A549 (cell line): Measurements from ENCODE around the gene MMP11. TPM values are rescaled to one million over a fixed set of nuclear protein-coding genes. Genes with fewer than 3 reads are reported as not detected.
A peak's percentile ranks its signal among the peaks of the same experiment; 100 is the strongest.

Experiments used
- ATAC-seq, 2 experiments: fragments of 200-7000 bp in 1 of 2; fragments of >200 bp in 1 of 2; cut with Nextera tagmentation in 1 of 2; cut with Tn5 transposase in 1 of 2; 3 replicates each; pipeline versions ENCODE4 v1.8.0 to v1.9.1; 2018 to 2020; ENCODE audit warnings: mild to moderate bottlenecking in 1 of 2, moderate library complexity in 1 of 2
- CTCF ChIA-PET: fragments of 300-600 bp; sonication (Branson Sonifier 250); formaldehyde crosslinking; extraction: SDS; loops from one replicate; lab custom pipeline; 2021; ENCODE audit warnings: antibody characterized with exemption, inconsistent platforms; lab: Yijun Ruan, JAX
- POLR2A ChIA-PET: fragments of 350-600 bp; formaldehyde crosslinking; extraction: SDS; loops from one replicate; lab custom pipeline; 2021; ENCODE audit warnings: antibody characterized with exemption, inconsistent platforms; lab: Yijun Ruan, JAX
- DNase-seq, 2 experiments: peaks; one replicate each; pipeline versions ENCODE4 v3.0.0 to v3.0.0-alpha.2; 2011 to 2016; ENCODE audit warnings: low read depth in 1 of 2, low spot score in 1 of 2
- FAIRE-seq: peaks from 2 replicates; lab custom pipeline; 2011; peaks lifted over from hg19 to GRCh38; lab: Jason Lieb, UNC
- H3K27ac ChIP-seq, 2 experiments: fragments of >200 bp; sonication (Bioruptor Twin); formaldehyde crosslinking; 3 replicates each; pipeline ENCODE4 v1.5.1; 2016 to 2017
- H3K4me1 ChIP-seq: fragments of >200 bp; sonication (Bioruptor Twin); formaldehyde crosslinking; 3 replicates; pipeline ENCODE4 v1.6.1; 2016
- H3K4me2 ChIP-seq: fragments of >200 bp; sonication (Bioruptor Twin); formaldehyde crosslinking; 3 replicates; pipeline ENCODE4 v1.6.1; 2016
- H3K4me3 ChIP-seq: fragments of >200 bp; sonication (Bioruptor Twin); formaldehyde crosslinking; 3 replicates; pipeline ENCODE4 v1.5.1; 2016
- H3K9me3 ChIP-seq: fragments of >200 bp; sonication (Bioruptor Twin); formaldehyde crosslinking; 3 replicates; pipeline ENCODE4 v1.6.1; 2016
- ATOH8 ChIP-seq: fragments of 250-450 bp; sonication (Bioruptor Pico); IDR thresholded peaks from 2 replicates; pipeline ENCODE4 v1.5.0; 2020; ENCODE audit warnings: low read depth, mild to moderate bottlenecking, moderate library complexity
- BCL3 ChIP-seq: fragments of >200 bp; sonication (Bioruptor Twin); formaldehyde crosslinking; IDR thresholded peaks from 3 replicates; pipeline ENCODE4 v1.6.1; 2016
- CBX8 ChIP-seq: fragments of 200-600 bp; sonication (generic); IDR thresholded peaks from 2 replicates; pipeline ENCODE4 v1.6.1; 2016
- CHD2 ChIP-seq: fragments of 150-350 bp; IDR thresholded peaks from 2 replicates; pipeline ENCODE4 v1.6.1; 2014; ENCODE audit warnings: low read length; ENCODE audit not compliant: partially characterized antibody
- CTCF ChIP-seq: fragments of >200 bp; sonication (Bioruptor Twin); formaldehyde crosslinking; IDR thresholded peaks from 3 replicates; pipeline ENCODE4 v1.5.1; 2016
- EHF ChIP-seq: fragments of 250-450 bp; sonication (Bioruptor Pico); IDR thresholded peaks from 2 replicates; pipeline ENCODE4 v1.5.0; 2020; ENCODE audit warnings: mild to moderate bottlenecking
- EHMT2 ChIP-seq: fragments of 200-600 bp; sonication (generic); IDR thresholded peaks from 2 replicates; pipeline ENCODE4 v1.6.1; 2016; ENCODE audit warnings: antibody characterized with exemption, low read depth, mild to moderate bottlenecking, moderate library complexity
- ESRRA ChIP-seq: fragments of 150-350 bp; IDR thresholded peaks from 2 replicates; pipeline ENCODE4 v1.6.1; 2014; ENCODE audit warnings: mild to moderate bottlenecking, low read length, borderline replicate concordance
- FOSB ChIP-seq: fragments of 250-450 bp; sonication (Bioruptor Pico); IDR thresholded peaks from 2 replicates; pipeline ENCODE4 v1.5.0; 2020; ENCODE audit warnings: mild to moderate bottlenecking, moderate library complexity
- FOSL2 ChIP-seq, 2 experiments: fragments of 450-650 bp in 1 of 2; fragments of >200 bp in 1 of 2; sonication (Bioruptor Twin) in 1 of 2; formaldehyde crosslinking; IDR thresholded peaks; 2 replicates each; pipeline versions ENCODE4 v1.5.0 to v1.6.1; 2016 to 2020; ENCODE audit warnings: mild to moderate bottlenecking in 1 of 2, moderate library complexity in 1 of 2
- GATA3 ChIP-seq: IDR thresholded peaks from 2 replicates; pipeline ENCODE4 v1.6.1; 2012; ENCODE audit warnings: borderline replicate concordance
- HMGXB4 ChIP-seq: fragments of 250-450 bp; sonication (Bioruptor Pico); IDR thresholded peaks from 2 replicates; pipeline ENCODE4 v1.5.0; 2021; ENCODE audit warnings: mild to moderate bottlenecking, moderate library complexity, borderline replicate concordance
- HOXA7 ChIP-seq: fragments of 250-450 bp; sonication (Bioruptor Pico); IDR thresholded peaks from 2 replicates; pipeline ENCODE4 v1.5.0; 2020; ENCODE audit warnings: mild to moderate bottlenecking, moderate library complexity
- HOXB5 ChIP-seq: fragments of 250-450 bp; sonication (Bioruptor Pico); IDR thresholded peaks from 2 replicates; pipeline ENCODE4 v1.5.0; 2020; ENCODE audit warnings: mild to moderate bottlenecking, moderate library complexity
- JUNB ChIP-seq: fragments of >200 bp; sonication (Bioruptor Twin); formaldehyde crosslinking; IDR thresholded peaks from 2 replicates; pipeline ENCODE4 v1.6.1; 2016
- KDM5A ChIP-seq: fragments of 200-600 bp; sonication (generic); IDR thresholded peaks from 2 replicates; pipeline ENCODE4 v1.6.1; 2016; ENCODE audit warnings: antibody characterized with exemption, mild to moderate bottlenecking
- MAFK ChIP-seq: fragments of 450-650 bp; IDR thresholded peaks from 2 replicates; pipeline ENCODE4 v1.6.1; 2014; ENCODE audit not compliant: partially characterized antibody
- NPAS2 ChIP-seq: fragments of 250-450 bp; sonication (Bioruptor Pico); IDR thresholded peaks from 2 replicates; pipeline ENCODE4 v1.8.0; 2022; ENCODE audit warnings: mild to moderate bottlenecking, moderate library complexity, borderline replicate concordance
- NR3C1 ChIP-seq: fragments of >200 bp; sonication (Bioruptor Twin); formaldehyde crosslinking; IDR thresholded peaks from 3 replicates; pipeline ENCODE4 v1.6.1; 2017
- RARB ChIP-seq: fragments of 250-450 bp; sonication (Bioruptor Pico); IDR thresholded peaks from 2 replicates; pipeline ENCODE4 v1.8.0; 2021; ENCODE audit warnings: mild to moderate bottlenecking, moderate library complexity
- RCOR1 ChIP-seq: fragments of 150-350 bp; IDR thresholded peaks from 2 replicates; pipeline ENCODE4 v1.6.1; 2014; ENCODE audit warnings: antibody characterized with exemption, low read length, low read depth
- SMC3 ChIP-seq: fragments of >200 bp; sonication (Bioruptor Twin); formaldehyde crosslinking; IDR thresholded peaks from 3 replicates; pipeline ENCODE4 v1.6.1; 2018; ENCODE audit warnings: inconsistent platforms
- SREBF2 ChIP-seq: fragments of 450-650 bp; IDR thresholded peaks from 2 replicates; pipeline ENCODE4 v1.6.1; 2014; ENCODE audit warnings: mild to moderate bottlenecking, moderate library complexity
- TFCP2L1 ChIP-seq: fragments of 250-450 bp; sonication (Bioruptor Pico); IDR thresholded peaks from 2 replicates; pipeline ENCODE4 v1.5.0; 2021; ENCODE audit warnings: mild to moderate bottlenecking
- USF2 ChIP-seq: fragments of 450-650 bp; IDR thresholded peaks from 2 replicates; pipeline ENCODE4 v1.6.1; 2014; ENCODE audit warnings: antibody characterized with exemption
- ZFP36 ChIP-seq: fragments of 450-650 bp; IDR thresholded peaks from 2 replicates; pipeline ENCODE4 v1.6.1; 2014; ENCODE audit warnings: borderline replicate concordance; ENCODE audit not compliant: partially characterized antibody
- WGBS: methylation state at CpG from one replicate; pipeline ENCODE4 v1.1.6; 2017; ENCODE audit errors: missing lambda C conversion rate; 5-methylcytosine and 5-hydroxymethylcytosine counted together
- polyA plus RNA-seq, 4 experiments: library from polyadenylated mRNA; depleted of rRNA in 3 of 4; stranded (reverse); fragments of >200 nt; fragmentation: RNase III in 1 of 4; extraction: RNeasy Plus Mini Kit Qiagen cat#74134 plus additional on column Dnase treatment in 1 of 4; gene quantifications; 2 replicates in 3 of 4; 3 replicates in 1 of 4; pipeline ENCODE4 v1.2.3, GENCODE V29; 2011 to 2017

Gene MMP11
- polyA plus RNA-seq, 2 of the 4 experiments (the other 2 are of a cell fraction) = 0.23 to 0.36 TPM

GRCh38 chr22:23826510-23827350 lies 54.1 kb downstream of the MMP11 start:
- 93% methylated on average over 11 of the region's 15 CpGs for WGBS
- Histone ChIP-seq H3K4me2 (no peak overlapping the region), H3K4me3 (no peak overlapping the region), H3K9me3 (no peaks in the 10 kb centered on the region)
- no peak for TF ChIP-seq RARB (CRISPR knock-in tag)
- no peak for TF ChIP-seq FOSL2 (IDR thresholded peaks at IDR 0.05)
- TF ChIP-seq FOSL2 (CRISPR knock-in tag; IDR thresholded peaks at IDR 0.05) = no peak
- no peak for TF ChIP-seq CBX8
- no peak for TF ChIP-seq EHMT2
- TF ChIP-seq HMGXB4 (CRISPR knock-in tag) = no peak
- TF ChIP-seq MAFK = no peak
- TF ChIP-seq NR3C1 = no peak
- TF ChIP-seq CHD2 = no peak
- no peak for TF ChIP-seq JUNB
- TF ChIP-seq SMC3 = no peak
- TF ChIP-seq ESRRA = no peak
- no peak for TF ChIP-seq GATA3
- TF ChIP-seq HOXA7 (CRISPR knock-in tag) = no peak
- no peak for TF ChIP-seq BCL3
- no peak for TF ChIP-seq USF2
- TF ChIP-seq NPAS2 (CRISPR knock-in tag) = no peak
- TF ChIP-seq TFCP2L1 (CRISPR knock-in tag) = no peak
- TF ChIP-seq, all 56 proteins: peak for 0
- no peak for ATAC-seq
- H3K4me1 ChIP-seq = no peaks in the 10 kb centered on the region
- DNase-seq = no peak
- ChIA-PET POLR2A (no interaction called here), CTCF (interaction anchor here (0.6 to 4.4 kb wide), 5 partner anchors 13 to 1023 kb away, joined by 3 to 21 read pairs (median 4); partner anchors contain the start of gene ZNF70)
- no peak for FAIRE-seq
- 0 out of 6 replicates have a peak overlapping the region, but pooled peaks of 1 of the 2 experiments have one; percentile 37 for H3K27ac ChIP-seq

GRCh38 chr22:23827351-23827995 lies 54.8 kb downstream of the MMP11 start:
- Histone ChIP-seq H3K4me3 (no peak overlapping the region), H3K9me3 (no peaks in the 10 kb centered on the region), H3K4me1 (no peaks in the 10 kb centered on the region), H3K4me2 (no peak overlapping the region), H3K27ac (no peak overlapping the region)
- DNase-seq = no peak
- ChIA-PET POLR2A (no interaction called here), CTCF (no interaction called here)
- no peak for FAIRE-seq
- ATAC-seq = no peak
- WGBS = 87% methylated on average over 7 of the region's 11 CpGs
- no peak for TF ChIP-seq SREBF2
- TF ChIP-seq ATOH8 (CRISPR knock-in tag) = no peak
- no peak for TF ChIP-seq HOXB5 (CRISPR knock-in tag)
- no peak for TF ChIP-seq FOSB (CRISPR knock-in tag)
- TF ChIP-seq RCOR1 = no peak
- no peak for TF ChIP-seq GATA3
- no peak for TF ChIP-seq CHD2
- no peak for TF ChIP-seq ZFP36
- no peak for TF ChIP-seq CTCF
- TF ChIP-seq HOXA7 (CRISPR knock-in tag) = no peak
- no peak for TF ChIP-seq BCL3
- TF ChIP-seq EHF (CRISPR knock-in tag) = no peak
- TF ChIP-seq KDM5A = no peak
- TF ChIP-seq USF2 = no peak
